H1 (cell line): ENCODE data around the gene SMOC2. TPM values are rescaled to one million over a fixed set of nuclear protein-coding genes. Genes with fewer than 3 reads are reported as not detected.

Source experiments
- CTCF ChIA-PET: fragments of 300-600 bp; sonication (Branson Sonifier 250); formaldehyde crosslinking; loops from one replicate; lab custom pipeline; 2021; ENCODE audit not compliant: partially characterized antibody; lab: Charles Lee
- POLR2A ChIA-PET: fragments of 300-600 bp; sonication (Branson Sonifier 250); formaldehyde crosslinking; loops from one replicate; lab custom pipeline; 2021; ENCODE audit warnings: inconsistent platforms; ENCODE audit not compliant: partially characterized antibody; lab: Charles Lee
- DNase-seq, 2 experiments: peaks; one replicate each; pipeline versions ENCODE4 v3.0.0 to v3.0.0-alpha.2; 2010 to 2022; ENCODE audit warnings: low spot score in 2 of 2, low read depth in 1 of 2, mixed read lengths in 1 of 2
- FAIRE-seq: peaks from 2 replicates; lab custom pipeline; 2011; peaks lifted over from hg19 to GRCh38; lab: Jason Lieb, UNC
- H2AFZ ChIP-seq: 2 replicates; pipeline ENCODE4 v1.8.1; 2012; ENCODE audit warnings: low read length, inconsistent platforms
- H2AK5ac ChIP-seq: 2 replicates; pipeline ENCODE4 v1.6.1; 2013; ENCODE audit warnings: low read depth, low read length
- H2BK120ac ChIP-seq: replicated peaks from 2 replicates; pipeline ENCODE3; 2013; ENCODE audit warnings: low read depth, low read length, inconsistent platforms
- H2BK12ac ChIP-seq: 2 replicates; pipeline ENCODE4 v1.6.1; 2013; ENCODE audit warnings: low read depth, low read length
- H2BK15ac ChIP-seq: 2 replicates; pipeline ENCODE4 v1.6.1; 2013; ENCODE audit warnings: low read length
- H2BK20ac ChIP-seq: 2 replicates; pipeline ENCODE4 v1.6.1; 2013; ENCODE audit warnings: low read length
- H2BK5ac ChIP-seq: 2 replicates; pipeline ENCODE4 v1.6.1; 2013; ENCODE audit warnings: low read depth, low read length
- H3K14ac ChIP-seq: 2 replicates; pipeline ENCODE4 v1.6.1; 2013; ENCODE audit warnings: inconsistent platforms; ENCODE audit not compliant: insufficient read length
- H3K18ac ChIP-seq: 2 replicates; pipeline ENCODE4 v1.6.1; 2013; ENCODE audit warnings: low read length; ENCODE audit errors: extremely low read depth
- H3K23ac ChIP-seq: 2 replicates; pipeline ENCODE4 v1.6.1; 2013; ENCODE audit warnings: inconsistent platforms; ENCODE audit not compliant: insufficient read length
- H3K23me2 ChIP-seq: 2 replicates; pipeline ENCODE4 v1.6.1; 2013; ENCODE audit warnings: low read depth, low read length
- H3K27ac ChIP-seq: 2 replicates; pipeline ENCODE4 v1.6.1; 2011; ENCODE audit warnings: low read depth, low read length, inconsistent platforms
- H3K27me3 ChIP-seq, 4 experiments: replicated peaks in 1 of 4; 1 replicate in 1 of 4; 2 replicates in 3 of 4; pipeline versions ENCODE4 v1.6.1 to v1.8.1; 2011 to 2013; ENCODE audit warnings: low read length in 3 of 4, mild to moderate bottlenecking in 3 of 4, inconsistent platforms in 2 of 4, mixed read lengths in 2 of 4, moderate library complexity in 1 of 4; ENCODE audit not compliant: control insufficient read depth in 3 of 4, insufficient read depth in 3 of 4; ENCODE audit errors: extremely low read depth in 1 of 4
- H3K36me3 ChIP-seq, 4 experiments: 2 replicates each; pipeline versions ENCODE4 v1.6.1 to v1.8.1; 2011 to 2013; ENCODE audit warnings: mild to moderate bottlenecking in 4 of 4, low read length in 3 of 4, moderate library complexity in 2 of 4, control low read depth in 1 of 4, inconsistent platforms in 1 of 4; ENCODE audit not compliant: insufficient read depth in 4 of 4, control insufficient read depth in 2 of 4
- H3K4ac ChIP-seq: replicated peaks from 2 replicates; pipeline ENCODE3; 2013; ENCODE audit warnings: low read length, low read depth, mixed read lengths, inconsistent platforms; ENCODE audit not compliant: insufficient read length
- H3K4me1 ChIP-seq, 4 experiments: replicated peaks in 1 of 4; 1 replicate in 1 of 4; 2 replicates in 3 of 4; pipeline versions ENCODE4 v1.6.1 to v1.8.1; 2011 to 2013; ENCODE audit warnings: low read length in 3 of 4, inconsistent platforms in 2 of 4, mixed read lengths in 1 of 4; ENCODE audit not compliant: insufficient read depth in 4 of 4, control insufficient read depth in 3 of 4
- H3K4me2 ChIP-seq, 2 experiments: 2 replicates each; pipeline versions ENCODE4 v1.6.1 to v1.8.1; 2011 to 2013; ENCODE audit warnings: low read depth in 2 of 2, low read length in 2 of 2, control low read depth in 1 of 2, inconsistent platforms in 1 of 2, mild to moderate bottlenecking in 1 of 2; ENCODE audit not compliant: insufficient read depth in 1 of 2
- H3K4me3 ChIP-seq, 4 experiments: fragments of 200-600, 300-600 bp in 1 of 4; sonication (generic), shearing (Covaris generic), sonication (Bioruptor Twin) in 1 of 4; 2 replicates each; pipeline versions ENCODE4 v1.5.1 to v1.8.1; 2011 to 2016; ENCODE audit warnings: low read length in 4 of 4, low read depth in 3 of 4, control low read depth in 2 of 4, inconsistent platforms in 2 of 4, mild to moderate bottlenecking in 2 of 4, mixed read lengths in 1 of 4, moderate library complexity in 1 of 4; ENCODE audit not compliant: insufficient read depth in 2 of 4; ENCODE audit errors: extremely low read depth in 1 of 4
- H3K56ac ChIP-seq: replicated peaks from 2 replicates; pipeline ENCODE3; 2013; ENCODE audit warnings: low read depth, mild to moderate bottlenecking, mixed read lengths, low read length, inconsistent platforms; ENCODE audit not compliant: insufficient read length
- H3K79me1 ChIP-seq: 2 replicates; pipeline ENCODE4 v1.6.1; 2013; ENCODE audit warnings: low read depth, low read length, control low read depth
- H3K79me2 ChIP-seq, 2 experiments: 2 replicates each; pipeline versions ENCODE4 v1.6.1 to v1.8.1; 2012 to 2013; ENCODE audit warnings: low read length in 2 of 2, mild to moderate bottlenecking in 2 of 2, inconsistent platforms in 1 of 2; ENCODE audit not compliant: insufficient read depth in 2 of 2, control insufficient read depth in 1 of 2
- H3K9ac ChIP-seq, 4 experiments: replicated peaks in 1 of 4; 1 replicate in 1 of 4; 2 replicates in 3 of 4; pipeline versions ENCODE4 v1.6.1 to v1.8.1; 2011 to 2013; ENCODE audit warnings: low read depth in 3 of 4, low read length in 3 of 4, control low read depth in 2 of 4, mild to moderate bottlenecking in 2 of 4, moderate library complexity in 2 of 4, inconsistent platforms in 1 of 4; ENCODE audit errors: extremely low read depth in 1 of 4
- H3K9me3 ChIP-seq, 2 experiments: 2 replicates each; pipeline versions ENCODE4 v1.6.1 to v1.8.1; 2012 to 2013; ENCODE audit warnings: mild to moderate bottlenecking in 2 of 2, moderate library complexity in 2 of 2, control low read depth in 1 of 2, inconsistent platforms in 1 of 2, low read depth in 1 of 2, low read length in 1 of 2, mixed read lengths in 1 of 2; ENCODE audit not compliant: insufficient read depth in 2 of 2
- H4K20me1 ChIP-seq, 2 experiments: replicated peaks in 1 of 2; 2 replicates each; pipeline versions ENCODE3 to v1.8.1; 2011 to 2013; ENCODE audit warnings: inconsistent platforms in 2 of 2, low read length in 2 of 2, mild to moderate bottlenecking in 1 of 2; ENCODE audit not compliant: insufficient read depth in 2 of 2, control insufficient read depth in 1 of 2
- H4K5ac ChIP-seq: 2 replicates; pipeline ENCODE4 v1.6.1; 2013; ENCODE audit warnings: low read length, low read depth, mixed read lengths, inconsistent platforms; ENCODE audit not compliant: insufficient read length
- H4K8ac ChIP-seq: 2 replicates; pipeline ENCODE4 v1.8.0; 2013; ENCODE audit warnings: mild to moderate bottlenecking, moderate library complexity, low read length, inconsistent platforms; ENCODE audit not compliant: insufficient read depth; ENCODE audit errors: extremely low read depth
- H4K91ac ChIP-seq: replicated peaks from 2 replicates; pipeline ENCODE3; 2013; ENCODE audit warnings: low read length, mixed read lengths, inconsistent platforms; ENCODE audit not compliant: insufficient read length
- ATF3 ChIP-seq: IDR thresholded peaks from 2 replicates; pipeline ENCODE4 v1.6.1; 2011; ENCODE audit warnings: low read depth, mild to moderate bottlenecking, low read length; ENCODE audit not compliant: insufficient read depth
- CREB1 ChIP-seq: IDR thresholded peaks from 2 replicates; pipeline ENCODE4 v1.6.1; 2012; ENCODE audit warnings: inconsistent platforms
- CTCF ChIP-seq, 3 experiments: IDR thresholded peaks; 1 replicate in 2 of 3; 2 replicates in 1 of 3; pipeline versions ENCODE4 v1.5.1 to v1.6.1; 2011; ENCODE audit warnings: low read length in 3 of 3, mild to moderate bottlenecking in 3 of 3, inconsistent platforms in 2 of 3, low read depth in 1 of 3, moderate library complexity in 1 of 3; ENCODE audit not compliant: insufficient read depth in 1 of 3; ENCODE audit errors: control extremely low read depth in 1 of 3
- JUND ChIP-seq: IDR thresholded peaks from 2 replicates; pipeline ENCODE4 v1.6.1; 2011; ENCODE audit warnings: mild to moderate bottlenecking, improper control_type of control experiment, low read length
- KDM1A ChIP-seq: fragments of 200-600, 300-600 bp; sonication (generic); IDR thresholded peaks from 2 replicates; pipeline ENCODE4 v1.7.1; 2016; ENCODE audit warnings: mild to moderate bottlenecking, low read length, borderline replicate concordance
- RBBP5 ChIP-seq: IDR thresholded peaks from 2 replicates; pipeline ENCODE4 v1.7.1; 2012; ENCODE audit warnings: low read depth, mild to moderate bottlenecking, inconsistent platforms, low read length, moderate library complexity, borderline replicate concordance
- SIRT6 ChIP-seq: IDR thresholded peaks from one replicate; pipeline ENCODE4 v1.7.1; 2012; ENCODE audit warnings: low read length, inconsistent platforms
- SRF ChIP-seq: IDR thresholded peaks from 2 replicates; pipeline ENCODE4 v1.6.1; 2011; ENCODE audit warnings: mild to moderate bottlenecking, low read depth, low read length, moderate library complexity
- ZNF274 ChIP-seq: IDR thresholded peaks from 2 replicates; pipeline ENCODE4 v1.7.0; 2012; ENCODE audit warnings: low read length, borderline replicate concordance; ENCODE audit errors: extremely low read depth
- WGBS, 2 experiments: shearing (Covaris generic) in 1 of 2; methylation state at CpG; one replicate each; pipeline versions ENCODE4 v1.1.6 to v1.1.7; 2013 to 2015; ENCODE audit warnings: low lambda C conversion rate in 2 of 2, mixed read lengths in 2 of 2, inconsistent platforms in 1 of 2, low coverage in 1 of 2, missing lambda C conversion rate in 1 of 2; ENCODE audit not compliant: insufficient replicate concordance in 2 of 2, insufficient coverage in 1 of 2, insufficient read length in 1 of 2; ENCODE audit errors: extremely low coverage in 1 of 2, missing lambda C conversion rate in 1 of 2; 5-methylcytosine and 5-hydroxymethylcytosine counted together
- polyA plus RNA-seq, 7 experiments: library from polyadenylated mRNA; depleted of rRNA in 3 of 7; stranded (reverse) in 5 of 7; unstranded in 2 of 7; fragments of >200 nt in 5 of 7; fragments of 200-250 nt in 2 of 7; gene quantifications; 1 replicate in 5 of 7; 2 replicates in 1 of 7; 4 replicates in 1 of 7; pipeline versions ENCODE4 v1.2.1 to v1.2.3, GENCODE V29; 2011 to 2013; ENCODE audit warnings: missing spikeins in 2 of 7, mixed read lengths in 2 of 7
- total RNA-seq: library from RNA; stranded (reverse); fragmentation: NEBNext Ultra II Directional; extraction: Animal tissue kit (Norgen Biotek cat#: 25700); gene quantifications from 2 replicates; pipeline ENCODE4 v1.2.1, GENCODE V29; 2021
- TF ChIP-seq, protein P1 (sequence below): IDR thresholded peaks from 2 replicates; pipeline ENCODE4 v1.6.1; 2012; ENCODE audit warnings: low read length, inconsistent platforms

SMOC2 gene
- total and polyA plus RNA-seq, 2 of the 8 experiments (the other 6 are each of a cell fraction or from before 2014, with no cell fraction given): 7.7 to 8.5 TPM

DNA sequence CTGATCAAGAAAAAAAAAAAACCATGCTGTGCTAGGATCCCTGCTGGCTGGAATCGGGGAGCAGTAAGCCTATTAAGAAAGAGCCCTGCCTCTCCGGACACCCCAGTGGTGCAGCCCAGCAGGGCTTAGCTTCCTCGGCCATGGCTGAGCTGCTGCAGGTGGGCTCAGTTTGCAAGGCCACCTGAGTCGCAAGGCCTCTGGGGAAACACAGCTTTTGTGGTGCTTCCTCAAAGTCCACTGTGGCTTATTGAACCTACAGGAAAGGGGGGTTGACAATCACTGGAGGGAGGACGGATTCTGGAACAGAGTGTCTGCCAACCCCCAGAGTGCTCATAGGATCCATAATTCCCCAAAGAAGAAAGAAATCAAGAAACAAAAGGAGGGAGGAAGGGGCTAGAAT is 240.8 kb downstream of the SMOC2 start:
- Histone ChIP-seq H2BK120ac (no peak overlapping the region), H4K91ac (no peak overlapping the region), H4K5ac (no peak overlapping the region), H3K18ac (no peak overlapping the region), H3K4me2 (no peak overlapping the region), H2BK15ac (no peak overlapping the region), H3K79me1 (no peaks in the 10 kb centered on the region), H2BK12ac (no peak overlapping the region), H3K79me2 (no peaks in the 10 kb centered on the region), H3K27ac (no peak overlapping the region), H3K9ac (no peak overlapping the region), H3K56ac (no peak overlapping the region), H3K9me3 (no peaks in the 10 kb centered on the region), H3K4ac (no peak overlapping the region), H4K8ac (no peak overlapping the region), H4K20me1 (no peaks in the 10 kb centered on the region), H3K4me3 (no peak overlapping the region), H3K23ac (no peak overlapping the region), H2BK20ac (no peak overlapping the region), H3K4me1 (peaks cover 0 to 12% (median 7%) of the 10 kb centered on the region in 4 experiments), H3K36me3 (no peaks in the 10 kb centered on the region), H3K23me2 (no peaks in the 10 kb centered on the region), H3K14ac (no peak overlapping the region), H2AFZ (no peak overlapping the region), H2BK5ac (no peak overlapping the region), H3K27me3 (no peaks in the 10 kb centered on the region), H2AK5ac (no peak overlapping the region)
- ChIA-PET CTCF (interaction anchor here (0.6 to 0.7 kb wide), 3 partner anchors 78 to 382 kb away, joined by 3 to 5 read pairs (median 3); no protein-coding TSS in a partner anchor), POLR2A (no interaction called here)
- FAIRE-seq: no peak
- WGBS, 2 experiments: 92% methylated on average over 5 of the region's 5 CpGs; no CpG with 5 or more reads in 1 of the 2 experiments
- no peak for DNase-seq
- TF ChIP-seq ZNF274: no peak
- TF ChIP-seq SRF: no peak
- TF ChIP-seq JUND: no peak
- no peak for TF ChIP-seq RBBP5
- no peak for TF ChIP-seq CTCF (IDR thresholded peaks at IDR 0.05; ENCODE audit: control extremely low read depth in 1 of 3, insufficient read depth in 1 of 3, low read depth in 1 of 3, low read length in 3 of 3)
- no peak for TF ChIP-seq ATF3
- no peak for TF ChIP-seq KDM1A
- TF ChIP-seq, protein P1, sequence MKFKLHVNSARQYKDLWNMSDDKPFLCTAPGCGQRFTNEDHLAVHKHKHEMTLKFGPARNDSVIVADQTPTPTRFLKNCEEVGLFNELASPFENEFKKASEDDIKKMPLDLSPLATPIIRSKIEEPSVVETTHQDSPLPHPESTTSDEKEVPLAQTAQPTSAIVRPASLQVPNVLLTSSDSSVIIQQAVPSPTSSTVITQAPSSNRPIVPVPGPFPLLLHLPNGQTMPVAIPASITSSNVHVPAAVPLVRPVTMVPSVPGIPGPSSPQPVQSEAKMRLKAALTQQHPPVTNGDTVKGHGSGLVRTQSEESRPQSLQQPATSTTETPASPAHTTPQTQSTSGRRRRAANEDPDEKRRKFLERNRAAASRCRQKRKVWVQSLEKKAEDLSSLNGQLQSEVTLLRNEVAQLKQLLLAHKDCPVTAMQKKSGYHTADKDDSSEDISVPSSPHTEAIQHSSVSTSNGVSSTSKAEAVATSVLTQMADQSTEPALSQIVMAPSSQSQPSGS: no peak
- no peak for TF ChIP-seq SIRT6
- no peak for TF ChIP-seq CREB1
